Measurements from ENCODE around the gene WNT8A.

The WNT8A gene

GRCh38 chr5:138140268-138140667 is 56.4 kb downstream of the WNT8A start:
- no peak for DNase-seq (ENCODE audit: low read depth)
